Transverse colon (tissue), 4 donors: Measurements from ENCODE around the gene GPR55. TPM values are rescaled to one million over a fixed set of nuclear protein-coding genes. Genes with fewer than 3 reads are reported as not detected.

ENCODE experiments used
- DNase-seq: peaks from one replicate; pipeline ENCODE4 v3.0.0-alpha.2; 2019
- H3K27ac ChIP-seq, 4 donors: fragments of 200-600 bp; sonication (generic); 2 replicates each; pipeline ENCODE4 v1.5.1; 2016 to 2018; ENCODE audit warnings: inconsistent platforms in 4 of 4
- H3K27me3 ChIP-seq: fragments of 200-600 bp; sonication (generic); 2 replicates; pipeline ENCODE4 v1.5.1; 2017; ENCODE audit warnings: inconsistent platforms
- H3K36me3 ChIP-seq, 4 donors: fragments of 200-600 bp; sonication (generic); 2 replicates each; pipeline ENCODE4 v1.5.1; 2017 to 2019; ENCODE audit warnings: inconsistent platforms in 4 of 4
- H3K4me1 ChIP-seq, 4 donors: fragments of 200-600 bp; sonication (generic); 2 replicates each; pipeline ENCODE4 v1.5.1; 2017 to 2020; ENCODE audit warnings: inconsistent platforms in 4 of 4
- H3K4me3 ChIP-seq, 4 donors: fragments of 200-600 bp; sonication (generic); 1 replicate in 1 of 4; 2 replicates in 3 of 4; pipeline versions ENCODE4 v1.5.1 to v1.6.1; 2017 to 2019; ENCODE audit warnings: inconsistent platforms in 4 of 4
- H3K9me3 ChIP-seq, 2 donors: fragments of 200-600 bp; sonication (generic); 2 replicates each; pipeline ENCODE4 v1.5.1; 2017 to 2019; ENCODE audit warnings: inconsistent platforms in 2 of 2
- EP300 ChIP-seq: sonication (generic); formaldehyde crosslinking; IDR thresholded peaks from one replicate; pipeline ENCODE4 v1.6.1; 2017; ENCODE audit warnings: antibody characterized with exemption, low read depth
- POLR2A ChIP-seq: fragments of 450-650 bp; IDR thresholded peaks from one replicate; pipeline ENCODE4 v1.6.1; 2016; ENCODE audit warnings: antibody characterized with exemption, mild to moderate bottlenecking, moderate library complexity
- POLR2AphosphoS5 ChIP-seq, 3 donors: sonication (generic); formaldehyde crosslinking; IDR thresholded peaks; one replicate each; pipeline ENCODE4 v1.6.1; 2016; ENCODE audit warnings: antibody characterized with exemption in 3 of 3
- WGBS, 2 donors: methylation state at CpG; one replicate each; pipeline ENCODE4 v1.1.5; 2018; ENCODE audit warnings: low coverage in 1 of 2; 5-methylcytosine and 5-hydroxymethylcytosine counted together
- in situ Hi-C, 4 donors: fragments of 200-750 bp; cut with MboI; loops; one replicate each; pipeline versions ENCODE4 v1.15.0 to v1.15.1; 2017; ENCODE audit warnings: low sequenced_read_pairs in 3 of 4, low pct_ligation_motif_present in 1 of 4, low pct_unique_long_range_greater_than_20kb in 1 of 4
- intact Hi-C: fragments of 100-400 bp; cut with DNase I; formaldehyde crosslinking; loops from one replicate; pipeline ENCODE4 v1.15.1; 2023; ENCODE audit warnings: low total_unique reads
- total RNA-seq, 4 donors: library from RNA; depleted of rRNA; stranded (reverse); fragments of >200 nt; gene quantifications; one replicate each; pipeline ENCODE4 v1.1.0, GENCODE V29; 2016
- TF ChIP-seq, protein P1 (sequence below), 5 experiments: fragments of 200-600 bp in 3 of 5; fragments of 450-650 bp in 2 of 5; sonication (generic) in 3 of 5; IDR thresholded peaks; 1 replicate in 2 of 5; 2 replicates in 3 of 5; pipeline ENCODE4 v1.5.1; 2016 to 2017; ENCODE audit warnings: antibody characterized with exemption in 5 of 5, inconsistent platforms in 3 of 5, mild to moderate bottlenecking in 2 of 5, moderate library complexity in 1 of 5

GPR55 gene
- total RNA-seq, 4 donors from 2014 or later, result 0.40 to 16.1 (median 2.0) TPM

GRCh38 chr2:230881840-230882239 lies 43.2 kb downstream of the GPR55 start:
- Histone ChIP-seq H3K36me3 (peaks cover 0 to 6% (median 0%) of the 10 kb centered on the region in 4 donors), H3K4me3 (no peak overlapping the region), H3K4me1 (peaks cover 23 to 34% (median 30%) of the 10 kb centered on the region in 4 donors), H3K9me3 (no peaks in the 10 kb centered on the region), H3K27me3 (no peaks in the 10 kb centered on the region), H3K27ac (peak overlapping the region in 1 of 4 donors; percentile 83)
- in situ Hi-C loops, result no loop called here
- intact Hi-C loops, result loop anchor here (5.0 kb wide), 1 partner anchor 385 kb away; no protein-coding TSS in a partner anchor
- peak; percentile 6 for DNase-seq
- 75 to 92% methylated on average over 3 to 7 of the region's 7 CpGs for WGBS, 2 donors
- TF ChIP-seq EP300, result no peak
- no peak for TF ChIP-seq POLR2A
- no peak for TF ChIP-seq POLR2AphosphoS5 (IDR thresholded peaks at IDR 0.05)

DNA sequence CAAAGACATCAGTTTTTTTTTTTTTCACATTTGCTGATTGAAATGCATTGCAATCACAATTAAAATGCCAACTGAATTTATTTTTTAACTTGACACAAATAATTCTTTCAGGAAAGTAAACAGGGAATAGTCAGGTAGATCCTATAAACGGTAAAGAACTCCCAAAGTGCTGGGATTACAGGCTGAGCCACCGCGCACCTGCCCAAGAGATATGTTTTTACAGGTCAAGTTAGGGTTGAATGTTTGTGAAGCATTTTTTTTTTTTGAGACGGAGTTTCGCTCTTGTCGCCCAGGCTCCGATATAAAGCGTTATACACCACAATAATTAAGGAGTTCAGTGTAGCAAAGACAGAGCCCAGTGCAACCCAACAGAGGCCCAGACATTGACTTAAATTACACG lies 45.2 kb downstream of the GPR55 start:
- Histone ChIP-seq H3K27ac (peak overlapping the region; percentile 83 to 96 (median 92)), H3K4me1 (peaks cover 25 to 50% (median 45%) of the 10 kb centered on the region in 4 donors), H3K4me3 (no peak overlapping the region), H3K27me3 (no peaks in the 10 kb centered on the region), H3K36me3 (peaks cover 0 to 17% (median 0%) of the 10 kb centered on the region in 4 donors), H3K9me3 (no peaks in the 10 kb centered on the region)
- intact Hi-C loops (loop anchor here (5.0 kb wide), 1 partner anchor 383 kb away; no protein-coding TSS in a partner anchor), in situ Hi-C loops (no loop called here)
- whole genome bisulfite sequencing, 2 donors, result 64% methylated on average over 9 of the region's 9 CpGs
- peak; percentile 66 for DNase-seq
- TF ChIP-seq, protein P1, sequence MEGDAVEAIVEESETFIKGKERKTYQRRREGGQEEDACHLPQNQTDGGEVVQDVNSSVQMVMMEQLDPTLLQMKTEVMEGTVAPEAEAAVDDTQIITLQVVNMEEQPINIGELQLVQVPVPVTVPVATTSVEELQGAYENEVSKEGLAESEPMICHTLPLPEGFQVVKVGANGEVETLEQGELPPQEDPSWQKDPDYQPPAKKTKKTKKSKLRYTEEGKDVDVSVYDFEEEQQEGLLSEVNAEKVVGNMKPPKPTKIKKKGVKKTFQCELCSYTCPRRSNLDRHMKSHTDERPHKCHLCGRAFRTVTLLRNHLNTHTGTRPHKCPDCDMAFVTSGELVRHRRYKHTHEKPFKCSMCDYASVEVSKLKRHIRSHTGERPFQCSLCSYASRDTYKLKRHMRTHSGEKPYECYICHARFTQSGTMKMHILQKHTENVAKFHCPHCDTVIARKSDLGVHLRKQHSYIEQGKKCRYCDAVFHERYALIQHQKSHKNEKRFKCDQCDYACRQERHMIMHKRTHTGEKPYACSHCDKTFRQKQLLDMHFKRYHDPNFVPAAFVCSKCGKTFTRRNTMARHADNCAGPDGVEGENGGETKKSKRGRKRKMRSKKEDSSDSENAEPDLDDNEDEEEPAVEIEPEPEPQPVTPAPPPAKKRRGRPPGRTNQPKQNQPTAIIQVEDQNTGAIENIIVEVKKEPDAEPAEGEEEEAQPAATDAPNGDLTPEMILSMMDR (IDR thresholded peaks at IDR 0.05), result no peak
- TF ChIP-seq EP300 (no peak), POLR2AphosphoS5 (IDR thresholded peaks at IDR 0.05) (no peak), POLR2A (no peak)

- intact Hi-C loops (no loop called here), in situ Hi-C loops (no loop called here)
- Histone ChIP-seq H3K27me3 (no peaks in the 10 kb centered on the region), H3K36me3 (peaks cover 0 to 17% (median 0%) of the 10 kb centered on the region in 4 donors), H3K4me3 (no peak overlapping the region), H3K27ac (peak overlapping the region; percentile 83 to 96 (median 92)), H3K4me1 (peaks cover 25 to 56% (median 47%) of the 10 kb centered on the region in 4 donors), H3K9me3 (no peaks in the 10 kb centered on the region)
- peak; percentile 90 for DNase-seq
- TF ChIP-seq, protein P1 (IDR thresholded peaks at IDR 0.05), result no peak
- TF ChIP-seq POLR2A (peak; percentile 29), POLR2AphosphoS5 (IDR thresholded peaks at IDR 0.05) (peak; percentile 47 to 76 (median 76)), EP300 (peak; percentile 68)
- WGBS, 2 donors, result 46 to 70% methylated on average over 2 to 8 of the region's 11 CpGs
These were observed 45.7 kb downstream of the GPR55 start for GRCh38 chr2:230879271-230879882.

DNA sequence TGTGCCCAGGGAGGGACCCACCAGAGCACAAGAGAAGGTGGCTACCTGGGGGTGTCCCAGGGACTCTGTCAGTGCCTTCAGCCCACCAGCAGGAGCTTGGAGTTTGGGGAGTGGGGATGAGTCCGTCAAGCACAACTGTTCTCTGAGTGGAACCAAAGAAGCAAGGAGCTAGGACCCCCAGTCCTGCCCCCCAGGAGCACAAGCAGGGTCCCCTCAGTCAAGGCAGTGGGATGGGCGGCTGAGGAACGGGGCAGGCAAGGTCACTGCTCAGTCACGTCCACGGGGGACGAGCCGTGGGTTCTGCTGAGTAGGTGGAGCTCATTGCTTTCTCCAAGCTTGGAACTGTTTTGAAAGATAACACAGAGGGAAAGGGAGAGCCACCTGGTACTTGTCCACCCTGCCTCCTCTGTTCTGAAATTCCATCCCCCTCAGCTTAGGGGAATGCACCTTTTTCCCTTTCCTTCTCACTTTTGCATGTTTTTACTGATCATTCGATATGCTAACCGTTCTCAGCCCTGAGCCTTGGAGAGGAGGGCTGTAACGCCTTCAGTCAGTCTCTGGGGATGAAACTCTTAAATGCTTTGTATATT lies 46.3 kb downstream of the GPR55 start:
- intact Hi-C loops, result no loop called here
- 27 to 58% methylated on average over 3 to 10 of the region's 10 CpGs for WGBS, 2 donors
- Histone ChIP-seq H3K27me3 (no peaks in the 10 kb centered on the region), H3K9me3 (no peaks in the 10 kb centered on the region), H3K4me1 (peaks cover 25 to 62% (median 51%) of the 10 kb centered on the region in 4 donors), H3K4me3 (no peak overlapping the region), H3K27ac (peak overlapping the region; percentile 83 to 96 (median 92)), H3K36me3 (peaks cover 0 to 17% (median 0%) of the 10 kb centered on the region in 4 donors)
- in situ Hi-C loops, result no loop called here
- DNase-seq, result no peak
- no peak for TF ChIP-seq EP300
- TF ChIP-seq, protein P1 (IDR thresholded peaks at IDR 0.05), result no peak
- TF ChIP-seq POLR2A, result no peak
- no peak for TF ChIP-seq POLR2AphosphoS5 (IDR thresholded peaks at IDR 0.05)
